ENCODE measurements around the gene SLC45A1.

GRCh38 chr1:8364528-8365442 lies 46.9 kb downstream of the SLC45A1 start:
- no peak for TF ChIP-seq POLR2A (IDR thresholded peaks at IDR 0.05; ENCODE audit: borderline replicate concordance, extremely low read depth, insufficient read depth, insufficient read length)
- TF ChIP-seq POLR2AphosphoS5 (IDR thresholded peaks at IDR 0.05; ENCODE audit: low read depth, low read length) = no peak
- no peak for TF ChIP-seq ZBTB33 (IDR thresholded peaks at IDR 0.05; ENCODE audit: extremely low read depth, insufficient replicate concordance, low read length)
- TF ChIP-seq, protein P1, sequence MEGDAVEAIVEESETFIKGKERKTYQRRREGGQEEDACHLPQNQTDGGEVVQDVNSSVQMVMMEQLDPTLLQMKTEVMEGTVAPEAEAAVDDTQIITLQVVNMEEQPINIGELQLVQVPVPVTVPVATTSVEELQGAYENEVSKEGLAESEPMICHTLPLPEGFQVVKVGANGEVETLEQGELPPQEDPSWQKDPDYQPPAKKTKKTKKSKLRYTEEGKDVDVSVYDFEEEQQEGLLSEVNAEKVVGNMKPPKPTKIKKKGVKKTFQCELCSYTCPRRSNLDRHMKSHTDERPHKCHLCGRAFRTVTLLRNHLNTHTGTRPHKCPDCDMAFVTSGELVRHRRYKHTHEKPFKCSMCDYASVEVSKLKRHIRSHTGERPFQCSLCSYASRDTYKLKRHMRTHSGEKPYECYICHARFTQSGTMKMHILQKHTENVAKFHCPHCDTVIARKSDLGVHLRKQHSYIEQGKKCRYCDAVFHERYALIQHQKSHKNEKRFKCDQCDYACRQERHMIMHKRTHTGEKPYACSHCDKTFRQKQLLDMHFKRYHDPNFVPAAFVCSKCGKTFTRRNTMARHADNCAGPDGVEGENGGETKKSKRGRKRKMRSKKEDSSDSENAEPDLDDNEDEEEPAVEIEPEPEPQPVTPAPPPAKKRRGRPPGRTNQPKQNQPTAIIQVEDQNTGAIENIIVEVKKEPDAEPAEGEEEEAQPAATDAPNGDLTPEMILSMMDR (IDR thresholded peaks at IDR 0.05 in 2 of 3, conservative IDR thresholded peaks at IDR 0.05 in 1 of 3; ENCODE audit: borderline replicate concordance in 1 of 3, insufficient read depth in 1 of 3, low read depth in 2 of 3, low read length in 2 of 3) = no peak

Data from HCT116 (cell line).